CD14-positive monocyte (primary cell): ENCODE measurements around the gene MYO5C. TPM values are rescaled to one million over a fixed set of nuclear protein-coding genes. Genes with fewer than 3 reads are reported as not detected.

Experiments used
- DNase-seq, 3 donors: peaks; one replicate each; pipeline ENCODE4 v3.0.0-alpha.2; 2011 to 2022
- H2AFZ ChIP-seq: 2 replicates; pipeline ENCODE4 v1.6.0; 2012; ENCODE audit warnings: mild to moderate bottlenecking, low read depth, low read length, inconsistent platforms; ENCODE audit not compliant: insufficient read depth, poor library complexity, severe bottlenecking
- H3K27ac ChIP-seq, 2 donors: 1 replicate in 1 of 2; 2 replicates in 1 of 2; pipeline ENCODE4 v1.5.1; 2012 to 2013; ENCODE audit warnings: low read length in 2 of 2, control low read depth in 1 of 2, inconsistent platforms in 1 of 2, low read depth in 1 of 2, mild to moderate bottlenecking in 1 of 2
- H3K27me3 ChIP-seq, 2 donors: one replicate each; pipeline versions ENCODE4 v1.6.0 to v1.6.1; 2011 to 2013; ENCODE audit warnings: low read length in 2 of 2; ENCODE audit not compliant: control insufficient read depth in 2 of 2, insufficient read depth in 2 of 2
- H3K36me3 ChIP-seq, 2 donors: replicated peaks in 1 of 2; 1 replicate in 1 of 2; 2 replicates in 1 of 2; pipeline versions ENCODE4 v1.5.1 to v1.6.1; 2012 to 2013; ENCODE audit warnings: low read length in 2 of 2, control low read depth in 1 of 2, inconsistent platforms in 1 of 2, mild to moderate bottlenecking in 1 of 2; ENCODE audit not compliant: insufficient read depth in 2 of 2, control insufficient read depth in 1 of 2
- H3K4me1 ChIP-seq, 2 donors: 1 replicate in 1 of 2; 2 replicates in 1 of 2; pipeline versions ENCODE4 v1.5.1 to v1.6.1; 2012 to 2013; ENCODE audit warnings: low read length in 2 of 2, control low read depth in 1 of 2, inconsistent platforms in 1 of 2, mild to moderate bottlenecking in 1 of 2, moderate library complexity in 1 of 2; ENCODE audit not compliant: insufficient read depth in 2 of 2, control insufficient read depth in 1 of 2
- H3K4me2 ChIP-seq: replicated peaks from 2 replicates; pipeline ENCODE3; 2012; ENCODE audit warnings: low read length, moderate library complexity, mild to moderate bottlenecking; ENCODE audit not compliant: poor library complexity, severe bottlenecking; ENCODE audit errors: extremely low read depth
- H3K4me3 ChIP-seq, 3 experiments: fragments of 200-600 bp in 1 of 3; sonication (generic) in 1 of 3; replicated peaks in 1 of 3; 1 replicate in 2 of 3; 2 replicates in 1 of 3; pipeline ENCODE4 v1.5.1; 2011 to 2013; ENCODE audit warnings: low read length in 3 of 3, mild to moderate bottlenecking in 3 of 3, control low read depth in 2 of 3, low read depth in 2 of 3, inconsistent platforms in 1 of 3, moderate library complexity in 1 of 3
- H3K79me2 ChIP-seq: 2 replicates; pipeline ENCODE4 v1.6.0; 2012; ENCODE audit warnings: mild to moderate bottlenecking, control low read depth, inconsistent platforms, low read length, moderate library complexity; ENCODE audit not compliant: insufficient read depth
- H3K9ac ChIP-seq: 2 replicates; pipeline ENCODE4 v1.6.0; 2017; ENCODE audit warnings: low read length, mild to moderate bottlenecking; ENCODE audit not compliant: insufficient read depth, poor library complexity, severe bottlenecking
- H3K9me3 ChIP-seq, 2 donors: replicated peaks in 1 of 2; 1 replicate in 1 of 2; 2 replicates in 1 of 2; pipeline versions ENCODE4 v1.5.1 to v1.6.1; 2012 to 2013; ENCODE audit warnings: low read length in 2 of 2, control low read depth in 1 of 2; ENCODE audit not compliant: control insufficient read depth in 1 of 2, insufficient read depth in 1 of 2
- H4K20me1 ChIP-seq: 2 replicates; pipeline ENCODE4 v1.6.0; 2012; ENCODE audit warnings: mild to moderate bottlenecking, low read length, control low read depth, moderate library complexity; ENCODE audit not compliant: insufficient read depth
- H3K27ac Mint-ChIP-seq, 7 donors: one replicate each; pipeline ENCODE4 v1.8.0; 2020; ENCODE audit warnings: mild to moderate bottlenecking in 7 of 7, mixed read lengths in 7 of 7, moderate library complexity in 6 of 7, inconsistent platforms in 2 of 7
- H3K27me3 Mint-ChIP-seq, 3 donors: one replicate each; pipeline ENCODE4 v1.8.0; 2021 to 2022; ENCODE audit warnings: low read depth in 3 of 3, mild to moderate bottlenecking in 3 of 3, mixed read lengths in 3 of 3, moderate library complexity in 3 of 3, inconsistent platforms in 1 of 3
- H3K36me3 Mint-ChIP-seq, 2 donors: one replicate each; pipeline ENCODE4 v1.8.0; 2020; ENCODE audit warnings: mixed read lengths in 2 of 2, inconsistent platforms in 1 of 2, mild to moderate bottlenecking in 1 of 2
- H3K4me1 Mint-ChIP-seq: one replicate; pipeline ENCODE4 v1.8.0; 2020; ENCODE audit warnings: mild to moderate bottlenecking, mixed read lengths
- H3K4me3 Mint-ChIP-seq, 2 donors: one replicate each; pipeline ENCODE4 v1.8.0; 2020; ENCODE audit warnings: mild to moderate bottlenecking in 2 of 2, mixed read lengths in 2 of 2, moderate library complexity in 1 of 2
- H3K9me3 Mint-ChIP-seq, 7 donors: one replicate each; pipeline ENCODE4 v1.8.0; 2020 to 2022; ENCODE audit warnings: mixed read lengths in 7 of 7, mild to moderate bottlenecking in 6 of 7, moderate library complexity in 6 of 7, inconsistent platforms in 2 of 7
- WGBS: methylation state at CpG from one replicate; pipeline ENCODE4 v1.1.5; 2013; ENCODE audit warnings: missing lambda C conversion rate; ENCODE audit not compliant: insufficient coverage; 5-methylcytosine and 5-hydroxymethylcytosine counted together
- intact Hi-C, 2 donors: fragments of 100-400 bp; cut with micrococcal nuclease; formaldehyde crosslinking; loops; one replicate each; pipeline versions ENCODE4 v1.15.0 to v1.15.1; 2023
- polyA plus RNA-seq, 3 donors: library from polyadenylated mRNA; depleted of rRNA in 1 of 3; unstranded in 2 of 3; stranded (reverse) in 1 of 3; fragments of 300-500 nt in 2 of 3; fragments of >200 nt in 1 of 3; fragmentation: Illumina TruSeq in 2 of 3; gene quantifications; 1 replicate in 2 of 3; 2 replicates in 1 of 3; pipeline ENCODE4 v1.2.3, GENCODE V29; 2012 to 2021
- TF ChIP-seq, protein P1 (sequence below): fragments of 200-600 bp; IDR thresholded peaks from one replicate; pipeline ENCODE4 v1.8.0; 2022; ENCODE audit warnings: antibody characterized with exemption, mild to moderate bottlenecking

The MYO5C gene
- polyA plus RNA-seq, 3 donors, result 0.20 TPM; not detected in 2

DNA sequence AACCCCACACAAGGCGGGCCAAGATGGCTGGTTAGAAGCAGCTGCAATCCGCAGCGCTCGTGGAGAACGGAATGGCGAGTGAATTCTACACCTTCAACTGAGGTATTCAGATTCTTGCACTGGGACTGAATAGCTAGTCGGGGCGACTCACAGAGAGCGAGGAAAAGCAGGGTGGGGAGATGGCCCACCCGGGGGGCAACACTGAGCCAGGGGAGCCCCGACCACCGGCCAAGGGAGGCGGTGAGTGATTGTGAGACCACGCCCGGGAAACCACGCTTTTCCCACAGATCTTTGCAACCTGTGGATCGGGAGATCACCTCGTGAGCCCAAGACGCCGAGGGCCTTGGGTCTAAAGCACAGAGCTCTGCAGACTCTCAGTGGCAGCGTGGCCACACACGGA is 132.7 kb downstream of the MYO5C start:
- no peaks in the 10 kb centered on the region for H4K20me1 ChIP-seq
- H3K4me2 ChIP-seq, result no peak overlapping the region
- no peaks in the 10 kb centered on the region for H3K9me3 ChIP-seq
- no peaks in the 10 kb centered on the region for H3K27me3 ChIP-seq
- H3K4me3 ChIP-seq, result no peak overlapping the region
- TF ChIP-seq, protein P1, sequence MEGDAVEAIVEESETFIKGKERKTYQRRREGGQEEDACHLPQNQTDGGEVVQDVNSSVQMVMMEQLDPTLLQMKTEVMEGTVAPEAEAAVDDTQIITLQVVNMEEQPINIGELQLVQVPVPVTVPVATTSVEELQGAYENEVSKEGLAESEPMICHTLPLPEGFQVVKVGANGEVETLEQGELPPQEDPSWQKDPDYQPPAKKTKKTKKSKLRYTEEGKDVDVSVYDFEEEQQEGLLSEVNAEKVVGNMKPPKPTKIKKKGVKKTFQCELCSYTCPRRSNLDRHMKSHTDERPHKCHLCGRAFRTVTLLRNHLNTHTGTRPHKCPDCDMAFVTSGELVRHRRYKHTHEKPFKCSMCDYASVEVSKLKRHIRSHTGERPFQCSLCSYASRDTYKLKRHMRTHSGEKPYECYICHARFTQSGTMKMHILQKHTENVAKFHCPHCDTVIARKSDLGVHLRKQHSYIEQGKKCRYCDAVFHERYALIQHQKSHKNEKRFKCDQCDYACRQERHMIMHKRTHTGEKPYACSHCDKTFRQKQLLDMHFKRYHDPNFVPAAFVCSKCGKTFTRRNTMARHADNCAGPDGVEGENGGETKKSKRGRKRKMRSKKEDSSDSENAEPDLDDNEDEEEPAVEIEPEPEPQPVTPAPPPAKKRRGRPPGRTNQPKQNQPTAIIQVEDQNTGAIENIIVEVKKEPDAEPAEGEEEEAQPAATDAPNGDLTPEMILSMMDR, result no peak
- no peaks in the 10 kb centered on the region for H3K4me1 Mint-ChIP-seq
- no peak overlapping the region for H3K4me3 Mint-ChIP-seq
- no peak overlapping the region for H3K27ac ChIP-seq
- no peaks in the 10 kb centered on the region for H3K79me2 ChIP-seq
- no peak overlapping the region for H2AFZ ChIP-seq
- 92% methylated on average over 20 of the region's 22 CpGs for WGBS
- H3K36me3 ChIP-seq, result no peaks in the 10 kb centered on the region
- intact Hi-C loops, result no loop called here
- H3K36me3 Mint-ChIP-seq, result peaks cover 0 to 4% of the 10 kb centered on the region in 2 donors
- no peak overlapping the region for H3K9ac ChIP-seq
- DNase-seq, result no peak
- no peaks in the 10 kb centered on the region for H3K4me1 ChIP-seq
- H3K27me3 Mint-ChIP-seq, result peaks cover 2 to 6% (median 3%) of the 10 kb centered on the region in 3 donors
- H3K9me3 Mint-ChIP-seq, result peaks cover 0 to 2% (median 0%) of the 10 kb centered on the region in 7 donors
- no peak overlapping the region for H3K27ac Mint-ChIP-seq

DNA sequence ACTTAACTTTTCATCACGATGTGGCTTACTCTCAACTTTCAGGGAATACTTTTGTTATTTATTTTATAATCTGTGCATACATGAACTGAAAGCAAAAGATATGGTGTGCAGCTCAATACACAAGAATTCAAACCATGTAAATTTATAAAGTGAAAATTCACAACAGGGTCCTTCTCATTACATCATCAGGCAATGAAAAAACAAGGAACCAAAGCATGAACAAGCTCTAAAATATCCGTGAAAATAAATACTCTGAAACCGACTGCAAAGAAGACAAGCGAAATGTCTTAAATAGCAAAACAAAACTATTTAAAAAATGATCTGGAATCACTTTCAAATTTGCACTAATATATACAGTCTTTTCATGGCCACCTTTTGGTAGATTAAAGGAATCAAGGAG is 133.3 kb downstream of the MYO5C start:
- Mint-ChIP-seq H3K36me3 (peaks cover 0 to 4% of the 10 kb centered on the region in 2 donors), H3K27ac (no peak overlapping the region), H3K4me3 (no peak overlapping the region), H3K9me3 (peaks cover 0 to 2% (median 0%) of the 10 kb centered on the region in 7 donors), H3K4me1 (no peaks in the 10 kb centered on the region), H3K27me3 (peaks cover 2 to 4% (median 3%) of the 10 kb centered on the region in 3 donors)
- Histone ChIP-seq H3K27me3 (no peaks in the 10 kb centered on the region), H3K9me3 (no peaks in the 10 kb centered on the region), H3K36me3 (no peaks in the 10 kb centered on the region), H3K9ac (no peak overlapping the region), H3K27ac (no peak overlapping the region), H3K4me1 (no peaks in the 10 kb centered on the region), H3K4me3 (no peak overlapping the region), H3K79me2 (no peaks in the 10 kb centered on the region), H2AFZ (no peak overlapping the region), H4K20me1 (no peaks in the 10 kb centered on the region), H3K4me2 (no peak overlapping the region)
- intact Hi-C loops, result no loop called here
- no peak for DNase-seq
- 100% methylated on average over 1 of the region's 4 CpGs for WGBS
- TF ChIP-seq, protein P1, result no peak
